ENCODE measurements around the gene ABLIM2.
A peak's percentile ranks its signal among the peaks of the same experiment; 100 is the strongest.

GRCh38 chr4:8050555-8051206 is 107.9 kb downstream of the ABLIM2 start:
- TF ChIP-seq CTCF (IDR thresholded peaks at IDR 0.05) = peak in 1 of 6 experiments; percentile 13
- peak in 1 of 2 donors; percentile 44 for TF ChIP-seq POLR2A (IDR thresholded peaks at IDR 0.05)
